ENCODE measurements around the gene NTSR1. TPM values are rescaled to one million over a fixed set of nuclear protein-coding genes. Genes with fewer than 3 reads are reported as not detected.
A peak's percentile ranks its signal among the peaks of the same experiment; 100 is the strongest.

Gene NTSR1
- total RNA-seq, 1 experiment from 2014 or later: 0.98 TPM

DNA sequence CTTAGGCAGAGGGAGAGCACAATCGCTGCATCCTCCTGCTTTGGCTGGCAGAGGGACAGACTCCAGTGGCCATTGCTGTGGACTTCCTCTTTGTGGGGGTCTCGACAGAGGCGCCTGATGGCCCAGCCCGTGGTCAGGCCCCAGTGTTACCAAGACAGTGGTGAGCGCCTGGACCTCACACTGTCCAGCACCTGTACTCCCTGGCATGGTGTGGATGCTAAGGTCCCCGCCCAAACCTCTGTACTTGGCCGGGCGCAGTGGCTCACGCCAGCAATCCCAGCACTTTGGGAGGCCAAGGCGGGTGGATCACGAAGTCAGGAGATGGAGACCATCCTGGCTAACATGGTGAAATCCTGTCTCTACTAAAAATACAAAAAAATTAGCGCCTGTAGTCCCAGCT lies 2.3 kb upstream of the NTSR1 start:
- no peaks in the 10 kb centered on the region for H3K27me3 ChIP-seq (ENCODE audit: insufficient read depth, low read depth)
- no peak overlapping the region for H2AFZ ChIP-seq
- DNase-seq: no peak
- intact Hi-C loops (cut with micrococcal nuclease; ENCODE audit: unreplicated experiment): no loop called here
- ChIA-PET CTCF (no interaction called here), POLR2A (ENCODE audit: unreplicated experiment) (interaction anchor here (0.6 kb wide), 1 partner anchor 27 kb away, joined by 3 read pairs; no protein-coding TSS in a partner anchor)
- no peak overlapping the region for H3K4me2 ChIP-seq
- no peaks in the 10 kb centered on the region for H3K9me3 ChIP-seq (ENCODE audit: insufficient read depth, low read depth)
- H3K4me1 ChIP-seq (replicated peaks; ENCODE audit: insufficient read depth): peaks cover 48% of the 10 kb centered on the region
- BruUV-seq (replicated peaks): no TSS peak
- H3K4me3 ChIP-seq: no peak overlapping the region
- peaks cover 32% of the 10 kb centered on the region for H3F3A ChIP-seq (ENCODE audit: insufficient read depth, low read depth)
- H3K79me2 ChIP-seq (ENCODE audit: low read depth): peaks cover 13% of the 10 kb centered on the region
- H3K36me3 ChIP-seq (ENCODE audit: low read depth): no peaks in the 10 kb centered on the region
- TF ChIP-seq, protein P1, sequence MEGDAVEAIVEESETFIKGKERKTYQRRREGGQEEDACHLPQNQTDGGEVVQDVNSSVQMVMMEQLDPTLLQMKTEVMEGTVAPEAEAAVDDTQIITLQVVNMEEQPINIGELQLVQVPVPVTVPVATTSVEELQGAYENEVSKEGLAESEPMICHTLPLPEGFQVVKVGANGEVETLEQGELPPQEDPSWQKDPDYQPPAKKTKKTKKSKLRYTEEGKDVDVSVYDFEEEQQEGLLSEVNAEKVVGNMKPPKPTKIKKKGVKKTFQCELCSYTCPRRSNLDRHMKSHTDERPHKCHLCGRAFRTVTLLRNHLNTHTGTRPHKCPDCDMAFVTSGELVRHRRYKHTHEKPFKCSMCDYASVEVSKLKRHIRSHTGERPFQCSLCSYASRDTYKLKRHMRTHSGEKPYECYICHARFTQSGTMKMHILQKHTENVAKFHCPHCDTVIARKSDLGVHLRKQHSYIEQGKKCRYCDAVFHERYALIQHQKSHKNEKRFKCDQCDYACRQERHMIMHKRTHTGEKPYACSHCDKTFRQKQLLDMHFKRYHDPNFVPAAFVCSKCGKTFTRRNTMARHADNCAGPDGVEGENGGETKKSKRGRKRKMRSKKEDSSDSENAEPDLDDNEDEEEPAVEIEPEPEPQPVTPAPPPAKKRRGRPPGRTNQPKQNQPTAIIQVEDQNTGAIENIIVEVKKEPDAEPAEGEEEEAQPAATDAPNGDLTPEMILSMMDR (conservative IDR thresholded peaks at IDR 0.05): no peak
- TF ChIP-seq EZH2 (IDR thresholded peaks at IDR 0.05; ENCODE audit: low read depth): no peak
- H4K20me1 ChIP-seq (ENCODE audit: insufficient read depth): no peaks in the 10 kb centered on the region
- H3K9me2 ChIP-seq (ENCODE audit: insufficient read depth): no peaks in the 10 kb centered on the region
- H3K27ac ChIP-seq: no peak overlapping the region

DNA sequence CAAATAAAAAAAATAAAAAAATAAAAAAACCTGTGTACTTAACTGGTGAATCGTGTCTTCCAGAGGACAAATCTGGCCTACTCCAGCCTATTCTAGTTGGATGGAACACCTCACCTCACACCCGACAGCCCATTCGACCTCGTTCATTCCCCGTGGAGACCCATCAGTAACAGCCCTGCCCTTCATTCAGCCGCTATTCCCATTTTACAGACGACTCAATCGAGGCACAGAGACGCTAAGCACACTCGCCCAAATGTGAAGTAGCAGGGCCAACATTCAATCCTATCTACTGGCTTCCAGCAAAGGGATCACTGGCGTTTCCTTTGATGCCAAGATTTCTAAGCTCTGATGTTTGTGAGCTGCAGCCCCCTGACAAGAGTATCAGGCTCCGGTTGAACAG lies 1.8 kb upstream of the NTSR1 start:
- intact Hi-C loops (cut with micrococcal nuclease; ENCODE audit: unreplicated experiment): no loop called here
- H3K9me2 ChIP-seq (ENCODE audit: insufficient read depth): no peaks in the 10 kb centered on the region
- no peak overlapping the region for H2AFZ ChIP-seq
- H3K27me3 ChIP-seq (ENCODE audit: insufficient read depth, low read depth): no peaks in the 10 kb centered on the region
- H3K4me2 ChIP-seq: no peak overlapping the region
- ChIA-PET POLR2A (ENCODE audit: unreplicated experiment) (no interaction called here), CTCF (no interaction called here)
- no peak overlapping the region for H3K27ac ChIP-seq
- no peak for TF ChIP-seq EZH2 (IDR thresholded peaks at IDR 0.05; ENCODE audit: low read depth)
- TF ChIP-seq, protein P1 (conservative IDR thresholded peaks at IDR 0.05): no peak
- H3K9me3 ChIP-seq (ENCODE audit: insufficient read depth, low read depth): no peaks in the 10 kb centered on the region
- H3K79me2 ChIP-seq (ENCODE audit: low read depth): peaks cover 18% of the 10 kb centered on the region
- H3K4me3 ChIP-seq: no peak overlapping the region
- peaks cover 53% of the 10 kb centered on the region for H3K4me1 ChIP-seq (replicated peaks; ENCODE audit: insufficient read depth)
- BruUV-seq (replicated peaks): no TSS peak
- H3F3A ChIP-seq (ENCODE audit: insufficient read depth, low read depth): peaks cover 34% of the 10 kb centered on the region
- no peaks in the 10 kb centered on the region for H4K20me1 ChIP-seq (ENCODE audit: insufficient read depth)
- H3K36me3 ChIP-seq (ENCODE audit: low read depth): no peaks in the 10 kb centered on the region
- DNase-seq: no peak

DNA sequence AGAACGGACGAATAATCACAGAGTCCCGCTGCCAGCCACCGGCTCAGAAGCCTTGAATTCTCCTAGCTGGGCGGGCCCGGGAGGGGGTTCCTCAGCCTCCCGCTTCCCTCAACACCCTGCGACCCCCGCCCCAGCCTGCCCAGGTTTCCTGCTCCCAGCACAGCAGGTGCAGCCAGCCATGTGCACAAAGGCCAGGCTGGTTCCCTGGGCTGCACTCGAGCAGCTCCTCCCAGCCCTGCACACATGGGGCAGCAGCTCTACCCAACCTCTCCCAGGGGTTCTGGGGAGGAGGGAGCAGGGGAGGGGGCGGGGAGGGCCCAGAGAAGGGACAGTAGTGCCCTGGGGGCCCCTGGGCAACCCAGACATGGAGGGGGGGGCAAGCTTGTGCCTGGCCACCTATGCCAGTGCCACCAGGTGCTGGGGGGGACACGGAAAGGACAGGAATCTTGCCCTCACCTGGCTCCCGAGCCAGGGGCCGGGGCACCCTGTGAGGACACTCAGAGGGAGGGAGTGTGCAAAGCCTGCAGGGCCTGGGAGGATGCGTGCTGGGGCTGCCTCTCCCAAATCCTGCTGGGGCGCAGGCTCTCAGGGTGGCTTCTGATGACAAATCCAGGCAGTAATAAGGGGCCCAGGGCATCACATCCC lies 1.2 kb upstream of the NTSR1 start:
- Histone ChIP-seq H3K9me3 (ENCODE audit: insufficient read depth, low read depth) (no peaks in the 10 kb centered on the region), H3K9me2 (ENCODE audit: insufficient read depth) (no peaks in the 10 kb centered on the region), H3K4me3 (no peak overlapping the region), H3F3A (ENCODE audit: insufficient read depth, low read depth) (peaks cover 40% of the 10 kb centered on the region), H3K4me1 (replicated peaks; ENCODE audit: insufficient read depth) (peaks cover 55% of the 10 kb centered on the region), H3K27me3 (ENCODE audit: insufficient read depth, low read depth) (no peaks in the 10 kb centered on the region), H3K79me2 (ENCODE audit: low read depth) (peaks cover 22% of the 10 kb centered on the region), H2AFZ (no peak overlapping the region), H3K4me2 (peak overlapping the region; percentile 73; the same call in 1 of the 2 replicates), H4K20me1 (ENCODE audit: insufficient read depth) (no peaks in the 10 kb centered on the region), H3K36me3 (ENCODE audit: low read depth) (no peaks in the 10 kb centered on the region), H3K27ac (no peak overlapping the region)
- no peak for DNase-seq
- ChIA-PET CTCF (no interaction called here), POLR2A (ENCODE audit: unreplicated experiment) (no interaction called here)
- BruUV-seq (replicated peaks): no TSS peak
- TF ChIP-seq, protein P1 (conservative IDR thresholded peaks at IDR 0.05): no peak
- TF ChIP-seq EZH2 (IDR thresholded peaks at IDR 0.05; ENCODE audit: low read depth): no peak
- intact Hi-C loops (cut with micrococcal nuclease; ENCODE audit: unreplicated experiment): no loop called here

Measured in PC-9 (cell line).